ENCODE results near the gene WASF3.

The WASF3 gene

GRCh38 chr13:26525528-26525927 lies 32.0 kb upstream of the WASF3 start:
- no peak overlapping the region for H3K27ac ChIP-seq (ENCODE audit: low read depth, low read length)
- H3K27me3 ChIP-seq (ENCODE audit: control insufficient read depth in 5 of 5, insufficient read depth in 4 of 5, low read length in 5 of 5) = no peaks in the 10 kb centered on the region
- peaks cover 0 to 7% (median 3%) of the 10 kb centered on the region in 5 donors for H3K4me1 ChIP-seq (ENCODE audit: control insufficient read depth in 5 of 5, insufficient read depth in 5 of 5, low read length in 5 of 5)
- no peak overlapping the region for H3K9ac ChIP-seq (ENCODE audit: low read length in 5 of 5)
- no peaks in the 10 kb centered on the region for H3K36me3 ChIP-seq (ENCODE audit: control insufficient read depth in 5 of 5, insufficient read depth in 5 of 5, low read length in 5 of 5)
- H3K9me3 ChIP-seq (ENCODE audit: control insufficient read depth in 5 of 5, low read length in 5 of 5) = peaks cover 0 to 6% (median 5%) of the 10 kb centered on the region in 5 donors
- H3K4me3 ChIP-seq (ENCODE audit: low read depth in 1 of 5, low read length in 5 of 5) = no peak overlapping the region

- no peaks in the 10 kb centered on the region for H3K9me3 ChIP-seq (ENCODE audit: control insufficient read depth in 5 of 5, low read length in 5 of 5)
- no peaks in the 10 kb centered on the region for H3K36me3 ChIP-seq (ENCODE audit: control insufficient read depth in 5 of 5, insufficient read depth in 5 of 5, low read length in 5 of 5)
- no peak overlapping the region for H3K9ac ChIP-seq (ENCODE audit: low read length in 5 of 5)
- no peak overlapping the region for H3K27ac ChIP-seq (ENCODE audit: low read depth, low read length)
- H3K4me3 ChIP-seq (ENCODE audit: low read depth in 1 of 5, low read length in 5 of 5) = no peak overlapping the region
- H3K4me1 ChIP-seq (ENCODE audit: control insufficient read depth in 5 of 5, insufficient read depth in 5 of 5, low read length in 5 of 5) = peaks cover 0 to 7% (median 3%) of the 10 kb centered on the region in 5 donors
- H3K27me3 ChIP-seq (ENCODE audit: control insufficient read depth in 5 of 5, insufficient read depth in 4 of 5, low read length in 5 of 5) = no peaks in the 10 kb centered on the region
These were observed 30.7 kb upstream of the WASF3 start for GRCh38 chr13:26526702-26527216.

GRCh38 chr13:26528527-26528926 lies 29.0 kb upstream of the WASF3 start:
- Histone ChIP-seq H3K4me1 (ENCODE audit: control insufficient read depth in 5 of 5, insufficient read depth in 5 of 5, low read length in 5 of 5) (peaks cover 0 to 7% (median 3%) of the 10 kb centered on the region in 5 donors), H3K9me3 (ENCODE audit: control insufficient read depth in 5 of 5, low read length in 5 of 5) (no peaks in the 10 kb centered on the region), H3K27ac (ENCODE audit: low read depth, low read length) (no peak overlapping the region), H3K9ac (ENCODE audit: low read length in 5 of 5) (no peak overlapping the region), H3K36me3 (ENCODE audit: control insufficient read depth in 5 of 5, insufficient read depth in 5 of 5, low read length in 5 of 5) (no peaks in the 10 kb centered on the region), H3K27me3 (ENCODE audit: control insufficient read depth in 5 of 5, insufficient read depth in 4 of 5, low read length in 5 of 5) (no peaks in the 10 kb centered on the region), H3K4me3 (ENCODE audit: low read depth in 1 of 5, low read length in 5 of 5) (no peak overlapping the region)

- peaks cover 0 to 7% (median 3%) of the 10 kb centered on the region in 5 donors for H3K4me1 ChIP-seq (ENCODE audit: control insufficient read depth in 5 of 5, insufficient read depth in 5 of 5, low read length in 5 of 5)
- no peak overlapping the region for H3K9ac ChIP-seq (ENCODE audit: low read length in 5 of 5)
- no peaks in the 10 kb centered on the region for H3K36me3 ChIP-seq (ENCODE audit: control insufficient read depth in 5 of 5, insufficient read depth in 5 of 5, low read length in 5 of 5)
- no peak overlapping the region for H3K27ac ChIP-seq (ENCODE audit: low read depth, low read length)
- H3K4me3 ChIP-seq (ENCODE audit: low read depth in 1 of 5, low read length in 5 of 5) = no peak overlapping the region
- no peaks in the 10 kb centered on the region for H3K27me3 ChIP-seq (ENCODE audit: control insufficient read depth in 5 of 5, insufficient read depth in 4 of 5, low read length in 5 of 5)
- H3K9me3 ChIP-seq (ENCODE audit: control insufficient read depth in 5 of 5, low read length in 5 of 5) = no peaks in the 10 kb centered on the region
These were observed 28.0 kb upstream of the WASF3 start for GRCh38 chr13:26529441-26529840.

GRCh38 chr13:26531742-26532141 lies 25.7 kb upstream of the WASF3 start:
- Histone ChIP-seq H3K36me3 (ENCODE audit: control insufficient read depth in 5 of 5, insufficient read depth in 5 of 5, low read length in 5 of 5) (no peaks in the 10 kb centered on the region), H3K4me3 (ENCODE audit: low read depth in 1 of 5, low read length in 5 of 5) (no peak overlapping the region), H3K9ac (ENCODE audit: low read length in 5 of 5) (no peak overlapping the region), H3K4me1 (ENCODE audit: control insufficient read depth in 5 of 5, insufficient read depth in 5 of 5, low read length in 5 of 5) (peaks cover 0 to 7% (median 3%) of the 10 kb centered on the region in 5 donors), H3K27ac (ENCODE audit: low read depth, low read length) (no peak overlapping the region), H3K9me3 (ENCODE audit: control insufficient read depth in 5 of 5, low read length in 5 of 5) (no peaks in the 10 kb centered on the region), H3K27me3 (ENCODE audit: control insufficient read depth in 5 of 5, insufficient read depth in 4 of 5, low read length in 5 of 5) (peaks cover 0 to 2% (median 0%) of the 10 kb centered on the region in 5 donors)

- Histone ChIP-seq H3K36me3 (ENCODE audit: control insufficient read depth in 5 of 5, insufficient read depth in 5 of 5, low read length in 5 of 5) (no peaks in the 10 kb centered on the region), H3K9ac (ENCODE audit: low read length in 5 of 5) (no peak overlapping the region), H3K9me3 (ENCODE audit: control insufficient read depth in 5 of 5, low read length in 5 of 5) (no peaks in the 10 kb centered on the region), H3K27me3 (ENCODE audit: control insufficient read depth in 5 of 5, insufficient read depth in 4 of 5, low read length in 5 of 5) (peaks cover 0 to 2% (median 0%) of the 10 kb centered on the region in 5 donors), H3K27ac (ENCODE audit: low read depth, low read length) (no peak overlapping the region), H3K4me3 (ENCODE audit: low read depth in 1 of 5, low read length in 5 of 5) (no peak overlapping the region), H3K4me1 (ENCODE audit: control insufficient read depth in 5 of 5, insufficient read depth in 5 of 5, low read length in 5 of 5) (peaks cover 0 to 7% (median 4%) of the 10 kb centered on the region in 5 donors)
These were observed 23.3 kb upstream of the WASF3 start for GRCh38 chr13:26534036-26534726.

GRCh38 chr13:26538363-26539317 lies 18.8 kb upstream of the WASF3 start:
- Histone ChIP-seq H3K27me3 (ENCODE audit: control insufficient read depth in 5 of 5, insufficient read depth in 4 of 5, low read length in 5 of 5) (peaks cover 0 to 2% (median 0%) of the 10 kb centered on the region in 5 donors), H3K36me3 (ENCODE audit: control insufficient read depth in 5 of 5, insufficient read depth in 5 of 5, low read length in 5 of 5) (no peaks in the 10 kb centered on the region), H3K27ac (ENCODE audit: low read depth, low read length) (no peak overlapping the region), H3K9me3 (ENCODE audit: control insufficient read depth in 5 of 5, low read length in 5 of 5) (no peaks in the 10 kb centered on the region), H3K9ac (ENCODE audit: low read length in 5 of 5) (no peak overlapping the region), H3K4me1 (ENCODE audit: control insufficient read depth in 5 of 5, insufficient read depth in 5 of 5, low read length in 5 of 5) (peaks cover 0 to 27% (median 18%) of the 10 kb centered on the region in 5 donors), H3K4me3 (ENCODE audit: low read depth in 1 of 5, low read length in 5 of 5) (no peak overlapping the region)

GRCh38 chr13:26539738-26540292 lies 17.7 kb upstream of the WASF3 start:
- Histone ChIP-seq H3K9ac (ENCODE audit: low read length in 5 of 5) (no peak overlapping the region), H3K27me3 (ENCODE audit: control insufficient read depth in 5 of 5, insufficient read depth in 4 of 5, low read length in 5 of 5) (peaks cover 0 to under 1% (median 0%) of the 10 kb centered on the region in 5 donors), H3K36me3 (ENCODE audit: control insufficient read depth in 5 of 5, insufficient read depth in 5 of 5, low read length in 5 of 5) (no peaks in the 10 kb centered on the region), H3K4me1 (ENCODE audit: control insufficient read depth in 5 of 5, insufficient read depth in 5 of 5, low read length in 5 of 5) (peaks cover 0 to 27% (median 18%) of the 10 kb centered on the region in 5 donors), H3K9me3 (ENCODE audit: control insufficient read depth in 5 of 5, low read length in 5 of 5) (no peaks in the 10 kb centered on the region), H3K4me3 (ENCODE audit: low read depth in 1 of 5, low read length in 5 of 5) (no peak overlapping the region), H3K27ac (ENCODE audit: low read depth, low read length) (no peak overlapping the region)

GRCh38 chr13:26540334-26540733 lies 17.1 kb upstream of the WASF3 start:
- H3K4me3 ChIP-seq (ENCODE audit: low read depth in 1 of 5, low read length in 5 of 5) = peak overlapping the region in 1 of 5 donors; percentile 5
- H3K27me3 ChIP-seq (ENCODE audit: control insufficient read depth in 5 of 5, insufficient read depth in 4 of 5, low read length in 5 of 5) = no peaks in the 10 kb centered on the region
- no peaks in the 10 kb centered on the region for H3K9me3 ChIP-seq (ENCODE audit: control insufficient read depth in 5 of 5, low read length in 5 of 5)
- no peak overlapping the region for H3K27ac ChIP-seq (ENCODE audit: low read depth, low read length)
- no peaks in the 10 kb centered on the region for H3K36me3 ChIP-seq (ENCODE audit: control insufficient read depth in 5 of 5, insufficient read depth in 5 of 5, low read length in 5 of 5)
- no peak overlapping the region for H3K9ac ChIP-seq (ENCODE audit: low read length in 5 of 5)
- peaks cover 0 to 27% (median 18%) of the 10 kb centered on the region in 5 donors for H3K4me1 ChIP-seq (ENCODE audit: control insufficient read depth in 5 of 5, insufficient read depth in 5 of 5, low read length in 5 of 5)

All from subcutaneous abdominal adipose tissue (tissue), 5 donors.